HG02678 (cell line): ENCODE data around the gene OR2A7.
"Not testable (repeated sequence)": the region's sequence is repeated elsewhere in the genome, so short reads cannot be mapped to it uniquely, and the experiment has no call there.

Experiments used
- ATAC-seq: cut with Tn5 transposase; IDR thresholded peaks from one replicate; pipeline ENCODE4 v1.9.1; 2021; ENCODE audit warnings: mild to moderate bottlenecking, moderate library complexity; ENCODE audit not compliant: unreplicated experiment

Gene OR2A7

DNA sequence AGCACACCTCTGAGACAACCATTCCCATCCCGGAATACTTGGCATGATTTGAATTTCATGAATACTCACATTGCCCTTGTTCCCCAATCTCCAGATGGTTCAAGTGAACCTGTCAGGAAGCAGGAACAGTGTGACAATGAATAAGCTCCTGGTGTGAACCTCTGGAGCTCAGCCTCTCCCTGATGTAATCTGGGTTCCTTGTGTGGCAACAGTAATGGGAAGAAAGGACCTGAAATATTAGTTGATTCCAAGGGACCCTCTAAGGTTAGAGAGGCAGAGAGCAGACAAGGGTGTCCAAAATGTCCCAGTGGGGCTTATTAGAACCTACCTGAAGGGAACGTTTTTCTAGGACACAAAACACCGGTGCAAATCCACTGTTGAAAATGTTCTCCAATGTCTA lies 8.5 kb downstream of the OR2A7 start:
- no peak for ATAC-seq

DNA sequence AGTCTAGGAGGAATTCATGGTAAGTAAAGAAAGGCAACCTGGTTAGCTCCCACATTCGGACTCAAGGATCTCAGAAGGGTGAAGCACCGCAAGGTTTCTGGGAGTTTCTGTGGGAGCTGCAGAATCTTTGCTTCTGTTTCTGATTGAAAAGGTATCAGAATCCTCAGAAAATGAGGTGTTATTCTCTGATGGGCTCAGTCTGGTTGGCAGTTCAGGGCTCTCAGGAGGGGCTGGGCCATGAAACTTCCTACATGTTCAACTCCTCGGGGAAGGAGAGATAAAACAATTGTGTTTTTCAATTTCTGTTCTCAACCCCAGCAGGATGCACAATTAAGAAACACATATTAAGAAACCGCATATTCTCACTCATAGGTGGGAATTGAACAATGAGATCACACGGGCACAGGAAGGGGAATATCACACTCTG lies 9.1 kb downstream of the OR2A7 start:
- no peak for ATAC-seq

DNA sequence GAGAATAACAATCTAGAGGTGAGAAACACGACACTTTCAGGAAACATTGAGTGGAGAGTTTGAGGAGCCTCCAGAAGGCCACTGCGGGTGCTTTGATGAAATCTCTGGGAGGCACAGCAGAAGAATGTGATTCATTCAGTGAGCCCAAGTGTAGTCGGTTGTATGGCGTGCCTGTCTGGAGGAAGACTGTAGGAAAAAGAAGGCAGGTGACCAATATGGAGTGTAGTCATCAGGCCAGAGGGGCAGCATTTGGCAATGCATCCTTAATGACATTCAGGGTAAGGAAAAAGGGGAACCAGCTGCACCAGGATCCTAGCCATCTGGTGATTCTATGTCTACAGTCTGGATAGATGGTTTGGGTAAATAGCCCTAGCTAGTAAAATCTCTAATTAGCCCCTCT lies 12.3 kb downstream of the OR2A7 start:
- not testable (repeated sequence) for ATAC-seq

DNA sequence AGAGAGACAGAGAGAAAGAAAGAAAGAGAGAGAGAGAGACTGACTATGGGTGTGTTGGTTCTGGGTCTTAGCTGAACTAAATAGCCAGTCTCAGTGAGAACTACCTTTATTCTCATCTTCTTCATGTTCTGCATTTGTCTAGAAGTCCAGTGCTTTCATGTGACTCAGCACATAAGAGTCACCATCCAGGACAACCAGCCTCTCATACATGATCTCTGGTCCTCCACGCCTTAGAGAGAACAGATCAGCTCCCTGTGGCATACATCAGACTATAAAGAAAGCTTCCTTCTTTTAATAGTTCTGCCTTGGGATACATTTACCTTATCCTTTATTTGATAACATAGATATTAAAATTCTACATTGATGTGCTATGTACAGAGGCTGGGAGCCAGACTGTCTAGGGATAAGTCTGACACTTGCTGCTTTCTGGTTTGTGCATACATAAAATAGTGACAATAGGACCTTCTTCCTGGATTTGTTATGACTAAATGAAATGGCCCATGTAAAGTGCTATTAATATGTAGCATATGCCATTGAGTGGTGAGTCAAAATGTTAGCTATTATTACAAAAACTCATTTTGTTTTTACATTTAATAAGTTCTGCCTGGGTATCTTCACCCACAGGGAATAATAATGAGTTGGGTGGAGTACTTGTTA lies 16.8 kb downstream of the OR2A7 start:
- ATAC-seq, result not testable (repeated sequence)

DNA sequence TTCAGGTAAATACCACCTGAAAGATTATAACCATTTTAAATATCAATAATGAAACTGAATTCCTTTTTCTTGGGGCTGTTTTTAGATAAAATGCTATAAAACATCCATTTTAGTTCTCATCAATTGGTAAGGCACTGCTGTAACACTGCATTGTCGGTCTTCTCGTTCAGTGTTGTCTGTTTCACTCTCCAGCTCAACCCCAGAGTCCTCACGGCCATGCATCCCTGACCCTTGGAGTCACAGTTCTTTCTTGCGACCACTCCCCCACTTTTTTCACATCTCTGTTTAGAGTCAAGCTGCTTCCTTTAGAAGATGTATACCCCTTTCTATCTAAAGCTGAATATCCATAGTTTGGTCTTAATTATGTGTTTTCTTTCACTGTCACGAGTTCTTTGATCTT lies 17.6 kb downstream of the OR2A7 start:
- ATAC-seq, result not testable (repeated sequence)

DNA sequence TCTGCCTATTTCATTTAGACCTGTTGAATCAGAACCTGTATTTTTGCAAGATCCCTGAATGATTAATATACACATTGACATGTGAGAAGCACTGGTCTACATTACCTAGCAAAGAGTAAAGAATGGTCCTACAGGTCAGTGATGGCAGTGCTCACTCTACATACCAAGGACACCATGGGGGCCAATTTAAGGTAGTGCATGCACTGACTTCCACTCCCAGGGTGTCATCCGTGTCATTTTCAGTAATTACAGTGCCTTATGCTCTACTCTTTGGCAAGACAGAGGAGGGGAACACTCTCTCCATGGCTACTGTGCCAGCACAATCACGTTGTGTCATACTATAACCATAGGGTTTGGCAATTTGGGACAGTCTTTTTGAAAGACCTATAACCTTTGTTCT lies 19.2 kb downstream of the OR2A7 start:
- not testable (repeated sequence) for ATAC-seq

DNA sequence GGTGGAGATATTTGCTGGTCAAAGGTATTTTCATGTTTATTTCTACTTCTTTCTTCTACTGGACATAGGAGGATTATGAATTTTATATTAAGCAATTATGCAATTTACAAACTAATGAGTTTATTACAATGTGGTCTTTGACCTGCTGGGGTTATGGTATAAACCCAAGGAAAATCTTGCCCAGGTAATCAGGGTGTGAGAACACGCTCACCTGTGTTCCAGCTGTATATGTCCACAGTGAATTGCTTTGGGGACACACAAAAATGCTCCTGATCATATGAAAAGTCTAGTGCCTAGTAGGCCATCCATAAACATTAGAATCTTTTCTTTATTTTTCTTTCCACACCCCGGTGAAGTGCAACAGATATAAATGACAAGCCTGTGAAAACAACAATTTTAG lies 25.2 kb downstream of the OR2A7 start, which contains the start of gene OR2A42:
TSS of gene OR2A42 (minus strand) at position 241 of the 400 bp plus-strand sequence. CDS start 6,762 bp downstream, outside the sequence.
- ATAC-seq, result not testable (repeated sequence)

DNA sequence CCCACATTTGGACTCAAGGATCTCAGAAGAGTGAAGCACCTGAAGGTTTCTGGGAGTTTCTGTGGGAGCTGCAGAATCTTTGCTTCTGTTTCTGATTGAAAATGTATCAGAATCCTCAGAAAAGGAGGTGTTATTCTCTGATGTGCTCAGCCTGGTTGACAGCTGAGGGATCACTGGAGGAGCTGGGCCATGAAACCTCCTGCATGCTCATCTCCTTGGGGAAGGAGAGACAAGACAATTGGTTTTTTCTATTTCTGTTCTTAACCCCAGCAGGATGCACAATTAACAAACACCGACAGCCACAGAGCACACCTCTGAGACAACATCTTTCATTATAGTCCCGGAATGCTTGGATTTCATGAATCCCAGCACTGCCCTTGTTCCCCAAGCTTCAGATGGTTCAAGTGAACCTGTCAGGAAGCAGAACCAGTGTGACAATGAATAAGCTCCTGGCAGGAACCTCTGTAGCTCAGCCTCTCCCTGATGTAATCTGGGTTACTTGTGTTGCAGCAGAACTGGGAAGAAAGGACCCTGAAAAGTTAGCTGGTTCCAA lies 26.0 kb downstream of the OR2A7 start:
- not testable (repeated sequence) for ATAC-seq

DNA sequence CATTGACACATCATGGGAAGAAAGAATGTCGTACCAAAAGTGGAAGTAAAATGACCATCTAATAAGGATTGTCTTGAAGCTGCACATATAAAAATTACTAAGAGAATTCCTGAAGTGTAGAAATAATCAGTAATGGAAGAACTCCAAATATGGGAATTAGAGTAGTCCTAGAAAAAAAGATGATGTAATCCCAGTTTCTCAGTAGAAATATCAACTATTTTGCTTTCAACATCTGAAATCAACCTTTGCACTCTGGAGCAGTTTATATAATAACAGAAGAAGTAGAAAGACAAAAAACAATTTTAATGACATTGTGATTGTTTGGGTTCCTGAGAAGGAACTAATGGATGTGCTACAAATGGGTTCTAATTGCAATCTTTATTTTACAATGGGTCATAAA lies 31.6 kb downstream of the OR2A7 start:
- ATAC-seq, result not testable (repeated sequence)

DNA sequence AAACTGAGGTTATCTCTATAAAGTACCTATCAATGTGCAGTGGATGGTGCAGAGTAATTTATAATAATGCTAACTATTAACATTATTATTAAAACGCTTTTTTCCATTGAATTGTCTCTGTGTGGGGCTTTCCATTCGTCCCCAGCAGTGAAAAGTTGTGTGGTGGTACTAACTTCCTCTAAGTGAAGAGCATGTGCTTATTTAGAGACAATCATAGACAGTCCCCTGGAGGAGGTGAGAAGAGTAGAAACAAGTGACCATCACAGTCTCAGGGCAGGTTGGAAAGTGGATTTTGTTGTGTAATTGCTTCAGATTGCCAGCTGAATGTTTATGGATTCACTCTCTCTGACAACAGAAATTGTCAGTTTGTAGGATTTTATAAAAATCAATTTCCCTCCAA lies 33.6 kb downstream of the OR2A7 start:
- ATAC-seq, result not testable (repeated sequence)

DNA sequence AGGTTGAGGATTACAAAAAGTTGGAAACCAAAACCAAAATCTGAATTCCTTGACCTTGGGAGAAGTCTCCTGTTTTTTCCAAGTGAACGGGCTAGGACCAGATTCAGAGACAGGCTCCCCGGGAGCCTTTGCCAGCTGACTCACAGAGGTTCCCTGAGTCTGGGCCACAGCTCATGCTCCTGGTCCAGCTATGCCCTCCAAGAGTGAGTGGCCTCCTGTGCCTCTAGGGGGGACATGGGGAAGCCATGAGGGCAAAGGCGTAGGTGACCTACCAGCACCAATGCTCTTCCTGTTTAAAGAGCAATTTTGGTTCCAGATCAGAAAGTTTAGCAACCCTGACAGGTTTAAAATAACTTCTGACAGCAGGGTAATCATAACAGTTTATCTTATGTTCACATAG lies 35.8 kb downstream of the OR2A7 start:
- ATAC-seq, result not testable (repeated sequence)

DNA sequence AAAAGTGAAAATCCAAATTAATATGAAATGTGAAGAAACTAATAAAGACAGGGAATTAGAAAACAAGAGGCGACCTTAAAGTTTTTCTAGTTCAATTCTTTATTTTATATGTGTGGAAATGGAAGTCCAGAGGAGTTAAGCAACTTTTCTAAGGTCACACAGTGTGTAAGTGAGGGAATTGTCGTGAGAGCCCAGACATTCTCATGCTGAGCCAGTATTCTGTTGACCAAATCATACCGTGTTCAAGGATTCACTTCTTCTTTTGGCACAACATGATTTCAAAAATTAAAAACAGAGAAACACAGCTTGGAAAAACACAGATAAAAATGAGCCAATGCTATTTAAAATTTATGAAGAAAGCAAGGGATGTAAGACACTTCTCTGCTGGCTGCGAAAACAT lies 37.7 kb downstream of the OR2A7 start:
- not testable (repeated sequence) for ATAC-seq

DNA sequence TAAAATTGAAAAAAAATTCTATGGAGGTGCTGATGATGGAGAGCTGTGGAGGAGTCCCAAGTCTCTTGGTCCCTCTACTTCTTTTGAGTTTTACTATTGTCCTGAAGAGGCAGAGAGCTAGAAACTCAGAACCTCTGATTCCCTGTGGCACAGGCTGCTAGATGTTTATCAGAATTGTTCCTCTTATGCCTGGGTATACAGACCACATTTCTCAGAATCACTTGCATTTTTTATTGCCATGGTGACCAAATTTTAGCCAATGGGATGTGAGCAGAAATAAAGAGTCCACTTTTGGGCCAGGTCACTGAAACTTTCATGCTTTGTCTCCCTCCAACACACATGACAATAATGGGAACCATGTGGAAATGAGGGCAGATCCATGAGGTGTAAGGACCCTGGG lies 40.9 kb downstream of the OR2A7 start:
- ATAC-seq, result not testable (repeated sequence)

DNA sequence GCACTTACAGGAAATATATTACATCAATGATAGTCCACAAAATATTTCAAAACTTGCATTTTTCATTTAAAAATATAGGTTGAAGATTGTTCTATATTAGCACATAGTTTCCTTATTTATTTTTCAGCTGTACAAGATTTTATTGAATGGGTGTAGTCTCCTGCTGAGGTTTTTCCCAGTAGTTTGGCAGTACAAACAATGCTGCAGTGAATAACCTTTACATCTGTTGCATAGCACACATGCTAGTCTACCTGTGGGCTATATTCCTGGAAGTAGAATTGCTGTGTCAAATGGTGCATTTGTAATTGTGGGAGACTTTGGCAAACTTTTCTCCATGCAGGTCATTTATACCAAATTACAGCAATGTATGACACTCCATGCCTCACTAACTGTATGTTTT lies 44.1 kb downstream of the OR2A7 start:
- not testable (repeated sequence) for ATAC-seq

DNA sequence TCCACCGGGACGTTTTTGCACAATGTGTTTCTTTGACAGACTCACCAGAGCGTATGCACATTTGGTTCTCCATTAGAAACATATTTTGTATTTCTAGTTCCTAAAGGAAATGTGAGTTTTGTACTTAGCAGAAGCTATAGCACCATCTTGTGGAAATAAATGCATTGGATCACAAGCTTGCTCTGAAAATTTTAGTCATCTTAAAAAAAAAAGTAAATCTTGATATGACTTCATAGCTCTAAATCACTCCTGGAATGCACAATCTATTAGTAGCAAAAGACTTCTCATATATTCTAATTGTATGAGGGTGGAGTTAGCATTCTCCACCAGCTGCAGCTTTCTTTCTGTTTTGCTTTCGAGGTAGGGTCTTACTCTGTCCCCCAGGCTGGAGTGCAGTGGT lies 45.4 kb downstream of the OR2A7 start:
- peak; percentile 60 for ATAC-seq

DNA sequence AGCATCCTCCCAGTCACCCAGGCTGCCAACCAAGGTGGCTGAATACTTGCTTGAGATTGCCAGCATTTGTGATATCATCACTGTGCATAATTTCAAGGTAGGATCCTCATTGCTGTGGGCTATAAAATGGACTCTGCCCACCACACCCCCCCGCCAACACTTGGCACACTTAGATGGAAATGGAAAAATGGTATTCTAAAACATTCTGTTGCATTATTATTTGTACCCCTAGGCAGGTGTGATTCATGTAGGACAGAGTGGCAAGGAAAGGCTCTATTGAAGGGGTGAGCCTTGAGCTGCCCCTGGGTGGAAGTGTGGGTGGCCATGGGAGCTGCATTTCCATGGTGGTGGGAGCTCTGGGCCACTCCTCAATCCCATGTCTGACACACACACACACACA lies 46.0 kb downstream of the OR2A7 start:
- ATAC-seq, result not testable (repeated sequence)

DNA sequence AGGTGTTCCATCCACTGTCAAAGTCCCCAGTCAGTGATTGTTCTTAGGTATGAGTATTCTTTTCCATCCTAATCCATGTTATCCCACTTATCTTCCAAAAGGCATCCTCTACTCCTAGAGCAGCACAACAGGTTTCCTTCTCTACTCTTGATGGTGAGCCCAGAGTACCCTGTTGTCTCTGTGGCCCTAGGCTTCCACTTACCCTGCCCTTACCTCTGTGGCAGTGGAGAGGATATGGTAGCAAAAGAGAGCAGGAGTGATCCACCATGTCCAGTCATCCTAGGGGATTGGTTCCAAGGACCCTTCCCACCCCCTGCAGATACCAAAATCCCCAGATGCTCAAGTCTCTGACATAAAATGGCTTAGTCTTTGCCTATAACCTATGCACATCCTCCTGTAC lies 47.4 kb downstream of the OR2A7 start:
- ATAC-seq, result not testable (repeated sequence)
